Sigmoid colon (tissue), 7 donors: ENCODE data around the gene REPS2. TPM values are rescaled to one million over a fixed set of nuclear protein-coding genes. Genes with fewer than 3 reads are reported as not detected.

ENCODE experiments used
- DNase-seq: peaks from one replicate; pipeline ENCODE4 v3.0.0-alpha.2; 2019
- H3K27ac ChIP-seq, 4 donors: fragments of 200-600 bp; sonication (generic); one replicate each; pipeline ENCODE4 v1.5.1; 2016 to 2019; ENCODE audit warnings: mild to moderate bottlenecking in 1 of 4
- H3K27me3 ChIP-seq, 3 donors: fragments of 200-600 bp; sonication (generic); one replicate each; pipeline ENCODE4 v1.5.1; 2019; ENCODE audit warnings: mild to moderate bottlenecking in 1 of 3
- H3K36me3 ChIP-seq, 4 donors: fragments of 200-600 bp; sonication (generic); one replicate each; pipeline ENCODE4 v1.5.1; 2016 to 2019
- H3K4me1 ChIP-seq, 4 donors: fragments of 200-600 bp; sonication (generic); one replicate each; pipeline ENCODE4 v1.5.1; 2017 to 2019
- H3K4me3 ChIP-seq, 4 donors: fragments of 200-600 bp; sonication (generic); one replicate each; pipeline ENCODE4 v1.5.1; 2017 to 2019; ENCODE audit warnings: mild to moderate bottlenecking in 2 of 4, moderate library complexity in 1 of 4
- H3K9me3 ChIP-seq, 4 donors: fragments of 200-600 bp in 3 of 4; sonication (generic) in 3 of 4; one replicate each; pipeline versions ENCODE4 v1.5.1 to v1.6.1; 2013 to 2019
- EP300 ChIP-seq, 4 donors: sonication (generic); formaldehyde crosslinking; IDR thresholded peaks; one replicate each; pipeline ENCODE4 v1.6.1; 2017; ENCODE audit warnings: antibody characterized with exemption in 4 of 4
- POLR2A ChIP-seq, 2 donors: fragments of 450-650 bp; IDR thresholded peaks; one replicate each; pipeline ENCODE4 v1.6.1; 2016; ENCODE audit warnings: antibody characterized with exemption in 2 of 2, mild to moderate bottlenecking in 2 of 2, moderate library complexity in 2 of 2
- POLR2AphosphoS5 ChIP-seq, 4 donors: sonication (generic); formaldehyde crosslinking; IDR thresholded peaks; one replicate each; pipeline ENCODE4 v1.6.1; 2017; ENCODE audit warnings: antibody characterized with exemption in 4 of 4
- WGBS, 2 donors: extraction: QIAGEN DNeasy Blood & Tissue Kit; methylation state at CpG; one replicate each; pipeline ENCODE4 v1.1.7; 2013; 5-methylcytosine and 5-hydroxymethylcytosine counted together
- intact Hi-C: fragments of 100-400 bp; cut with DNase I; formaldehyde crosslinking; loops from one replicate; pipeline ENCODE4 v1.15.1; 2023
- polyA plus RNA-seq, 3 donors: library from polyadenylated mRNA; stranded (reverse); fragments of 200-250 nt; gene quantifications; one replicate each; pipeline ENCODE4 v1.2.3, GENCODE V29; 2013
- total RNA-seq, 4 donors: library from RNA; depleted of rRNA; stranded (reverse); fragments of >200 nt; gene quantifications; one replicate each; pipeline ENCODE4 v1.1.0, GENCODE V29; 2016
- TF ChIP-seq, protein P1 (sequence below), 4 experiments: fragments of 450-650 bp in 3 of 4; fragments of 200-600 bp in 1 of 4; IDR thresholded peaks; one replicate each; pipeline ENCODE4 v1.5.1; 2016 to 2019; ENCODE audit warnings: antibody characterized with exemption in 4 of 4, mild to moderate bottlenecking in 3 of 4, moderate library complexity in 2 of 4
- donor health status: healthy with polysubstance abuse.
- donor health status: Bipolar disorder and iron deficiency.
- donor health status: healthy.

Gene REPS2
- total and polyA plus RNA-seq, 7 donors: 2.4 to 10.9 (median 6.1) TPM

DNA sequence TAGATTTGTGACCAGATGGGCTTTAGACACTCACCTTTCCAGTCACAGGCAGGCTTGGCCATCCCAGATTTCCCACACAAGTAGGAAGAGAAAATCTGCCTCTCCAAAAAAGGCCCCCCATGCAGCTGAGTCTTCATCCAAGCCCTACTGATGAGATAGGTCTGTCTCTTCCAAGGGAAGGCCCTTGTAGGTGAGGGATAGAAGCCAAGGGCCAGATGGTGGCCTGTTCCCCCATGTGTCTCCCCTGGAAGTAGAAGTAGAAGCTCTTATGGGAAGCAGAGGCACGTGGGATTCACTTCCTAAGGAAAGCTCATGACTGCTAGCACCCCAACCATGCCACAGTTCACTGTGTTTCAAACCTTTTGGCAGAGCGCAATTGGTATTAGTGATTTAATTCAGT, 81.5 kb downstream of the REPS2 start:
- TF ChIP-seq POLR2A (IDR thresholded peaks at IDR 0.05) (no peak), EP300 (IDR thresholded peaks at IDR 0.05) (no peak), POLR2AphosphoS5 (IDR thresholded peaks at IDR 0.05) (no peak)
- TF ChIP-seq, protein P1, sequence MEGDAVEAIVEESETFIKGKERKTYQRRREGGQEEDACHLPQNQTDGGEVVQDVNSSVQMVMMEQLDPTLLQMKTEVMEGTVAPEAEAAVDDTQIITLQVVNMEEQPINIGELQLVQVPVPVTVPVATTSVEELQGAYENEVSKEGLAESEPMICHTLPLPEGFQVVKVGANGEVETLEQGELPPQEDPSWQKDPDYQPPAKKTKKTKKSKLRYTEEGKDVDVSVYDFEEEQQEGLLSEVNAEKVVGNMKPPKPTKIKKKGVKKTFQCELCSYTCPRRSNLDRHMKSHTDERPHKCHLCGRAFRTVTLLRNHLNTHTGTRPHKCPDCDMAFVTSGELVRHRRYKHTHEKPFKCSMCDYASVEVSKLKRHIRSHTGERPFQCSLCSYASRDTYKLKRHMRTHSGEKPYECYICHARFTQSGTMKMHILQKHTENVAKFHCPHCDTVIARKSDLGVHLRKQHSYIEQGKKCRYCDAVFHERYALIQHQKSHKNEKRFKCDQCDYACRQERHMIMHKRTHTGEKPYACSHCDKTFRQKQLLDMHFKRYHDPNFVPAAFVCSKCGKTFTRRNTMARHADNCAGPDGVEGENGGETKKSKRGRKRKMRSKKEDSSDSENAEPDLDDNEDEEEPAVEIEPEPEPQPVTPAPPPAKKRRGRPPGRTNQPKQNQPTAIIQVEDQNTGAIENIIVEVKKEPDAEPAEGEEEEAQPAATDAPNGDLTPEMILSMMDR (IDR thresholded peaks at IDR 0.05): no peak
- WGBS, 2 donors: 88 to 94% methylated on average over 2 of the region's 2 CpGs
- DNase-seq: no peak

DNA sequence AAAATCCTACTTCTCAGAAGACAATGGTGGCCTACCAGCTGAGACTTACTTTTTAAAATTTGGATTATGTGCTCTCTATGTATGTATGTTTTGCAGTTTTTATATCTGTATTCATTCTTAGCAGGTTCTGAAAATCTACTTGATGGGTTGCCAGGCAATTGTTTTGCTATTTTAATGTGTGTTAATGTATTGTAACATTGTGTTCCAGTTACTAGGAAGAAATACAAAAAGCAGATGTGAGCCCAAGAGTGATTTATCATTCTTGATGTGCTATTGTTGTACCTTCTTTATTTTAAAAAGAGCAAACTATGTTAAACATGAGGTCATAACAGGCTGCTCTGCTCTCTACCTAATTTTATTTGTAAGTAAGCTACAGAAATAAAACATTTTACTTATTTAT, 81.9 kb downstream of the REPS2 start:
- no peak for DNase-seq
- TF ChIP-seq POLR2A (IDR thresholded peaks at IDR 0.05) (no peak), EP300 (IDR thresholded peaks at IDR 0.05) (peak in 1 of 4 donors; percentile 15), POLR2AphosphoS5 (IDR thresholded peaks at IDR 0.05) (peak in 3 of 4 donors; percentile 11 to 52 (median 42))
- TF ChIP-seq, protein P1 (IDR thresholded peaks at IDR 0.05): no peak
- intact Hi-C loops: no loop called here
- H3K4me3 ChIP-seq: no peak overlapping the region
- H3K9me3 ChIP-seq: no peaks in the 10 kb centered on the region
- peak overlapping the region in 3 of 4 donors; percentile 8 to 58 (median 38) for H3K27ac ChIP-seq
- H3K27me3 ChIP-seq: no peaks in the 10 kb centered on the region
- H3K4me1 ChIP-seq: peaks cover 0 to 23% (median 7%) of the 10 kb centered on the region in 4 donors
- H3K36me3 ChIP-seq: no peaks in the 10 kb centered on the region

More for the DNA sequence above, 81.5 kb downstream of the REPS2 start:
- no peaks in the 10 kb centered on the region for H3K9me3 ChIP-seq
- H3K4me3 ChIP-seq: no peak overlapping the region
- intact Hi-C loops: no loop called here
- peak overlapping the region in 3 of 4 donors; percentile 8 to 58 (median 38) for H3K27ac ChIP-seq
- H3K4me1 ChIP-seq: peaks cover 0 to 23% (median 7%) of the 10 kb centered on the region in 4 donors
- no peaks in the 10 kb centered on the region for H3K27me3 ChIP-seq
- no peaks in the 10 kb centered on the region for H3K36me3 ChIP-seq

DNA sequence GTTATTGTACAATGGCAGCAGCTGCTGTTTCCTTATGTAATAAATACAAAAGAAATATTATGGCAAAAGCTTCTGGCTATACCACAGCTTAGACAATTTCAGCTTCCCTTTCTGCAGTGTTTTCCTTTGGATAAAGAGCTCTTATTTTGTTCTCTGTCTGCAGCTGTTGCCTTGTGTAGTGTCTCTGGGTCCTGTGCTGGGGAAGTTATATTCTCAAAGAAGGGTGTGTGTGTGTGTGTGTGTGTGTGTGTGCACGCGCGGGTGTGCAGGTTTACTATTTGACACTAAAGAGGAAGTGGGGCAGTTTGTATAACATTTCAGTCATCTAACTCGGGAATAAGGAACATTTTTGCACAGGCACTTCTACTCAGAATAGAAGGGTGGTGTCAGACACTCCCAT, 83.6 kb downstream of the REPS2 start:
- intact Hi-C loops: no loop called here
- no peaks in the 10 kb centered on the region for H3K9me3 ChIP-seq
- H3K36me3 ChIP-seq: no peaks in the 10 kb centered on the region
- peaks cover 0 to 23% (median 7%) of the 10 kb centered on the region in 4 donors for H3K4me1 ChIP-seq
- TF ChIP-seq EP300 (IDR thresholded peaks at IDR 0.05) (no peak), POLR2AphosphoS5 (IDR thresholded peaks at IDR 0.05) (no peak), POLR2A (IDR thresholded peaks at IDR 0.05) (no peak)
- TF ChIP-seq, protein P1 (IDR thresholded peaks at IDR 0.05): no peak
- no peaks in the 10 kb centered on the region for H3K27me3 ChIP-seq
- no peak for DNase-seq
- peak overlapping the region in 3 of 4 donors; percentile 58 to 67 (median 64) for H3K27ac ChIP-seq
- 3 to 11% methylated on average over 4 of the region's 4 CpGs for WGBS, 2 donors
- H3K4me3 ChIP-seq: no peak overlapping the region

DNA sequence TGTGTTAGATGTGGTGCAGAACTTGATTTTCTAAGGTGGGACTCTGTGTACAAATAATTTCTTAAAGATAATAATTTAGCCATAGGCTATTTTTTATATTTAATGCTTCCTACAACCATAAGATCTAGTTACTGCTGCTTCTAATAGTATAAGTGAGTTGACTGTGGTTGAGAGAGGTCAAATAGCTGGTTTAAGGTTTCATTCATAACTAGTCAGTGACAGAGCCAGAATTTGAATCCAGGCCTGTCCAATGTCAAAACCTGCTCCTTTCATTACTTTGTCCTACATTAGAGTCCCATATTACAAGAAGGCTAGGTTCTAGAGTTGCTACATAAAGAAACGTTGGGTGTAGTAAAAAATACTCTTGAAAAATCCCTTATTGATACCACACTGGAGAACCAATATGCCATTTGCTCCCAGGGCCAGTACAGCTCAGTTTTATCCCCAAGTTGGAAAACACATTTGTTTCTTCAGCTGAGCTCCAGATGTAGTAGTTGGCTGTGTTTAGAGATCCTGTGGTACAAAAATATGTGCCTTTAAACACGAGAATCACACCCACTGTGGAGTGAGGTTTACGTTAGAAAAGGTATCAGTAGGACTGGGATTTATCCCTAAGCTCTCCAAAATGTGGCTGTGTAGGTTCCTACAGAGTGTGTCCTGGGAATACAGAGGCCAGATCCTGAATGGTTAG, 84.3 kb downstream of the REPS2 start:
- no peak for DNase-seq
- no peak for TF ChIP-seq POLR2A (IDR thresholded peaks at IDR 0.05)
- no peak for TF ChIP-seq EP300 (IDR thresholded peaks at IDR 0.05)
- TF ChIP-seq POLR2AphosphoS5 (IDR thresholded peaks at IDR 0.05): no peak
- TF ChIP-seq, protein P1 (IDR thresholded peaks at IDR 0.05): no peak
- intact Hi-C loops: no loop called here

More for the DNA sequence above, 84.3 kb downstream of the REPS2 start:
- Histone ChIP-seq H3K27me3 (no peaks in the 10 kb centered on the region), H3K27ac (peak overlapping the region in 3 of 4 donors; percentile 58 to 67 (median 64)), H3K4me3 (no peak overlapping the region), H3K4me1 (peaks cover 0 to 23% (median 7%) of the 10 kb centered on the region in 4 donors), H3K36me3 (no peaks in the 10 kb centered on the region), H3K9me3 (no peaks in the 10 kb centered on the region)
- WGBS, 2 donors: 71 to 82% methylated on average over 3 of the region's 3 CpGs
